Neuronal stem cell (in vitro differentiated cells): ENCODE data around the gene LIN54.
"Not testable (repeated sequence)": the region's sequence is repeated elsewhere in the genome, so short reads cannot be mapped to it uniquely, and the experiment has no call there.

ENCODE experiments used
- DNase-seq: peaks from one replicate; pipeline ENCODE4 v3.0.0-alpha.2; 2013; ENCODE audit warnings: low spot score
- H2AFZ ChIP-seq: one replicate; pipeline ENCODE4 v1.6.1; 2013; ENCODE audit warnings: mild to moderate bottlenecking, low read length, inconsistent platforms
- H2AK5ac ChIP-seq: 2 replicates; pipeline ENCODE4 v1.6.1; 2013; ENCODE audit warnings: low read depth, mild to moderate bottlenecking, inconsistent platforms, low read length, moderate library complexity, mixed read lengths
- H2BK120ac ChIP-seq: 2 replicates; pipeline ENCODE4 v1.6.1; 2013; ENCODE audit warnings: low read depth, mild to moderate bottlenecking, inconsistent platforms, low read length, moderate library complexity, mixed read lengths
- H2BK12ac ChIP-seq: one replicate; pipeline ENCODE4 v1.6.1; 2013; ENCODE audit warnings: low read length, inconsistent platforms
- H2BK15ac ChIP-seq: 2 replicates; pipeline ENCODE4 v1.6.1; 2013; ENCODE audit warnings: mild to moderate bottlenecking, low read length, inconsistent platforms, mixed read lengths
- H2BK5ac ChIP-seq: one replicate; pipeline ENCODE4 v1.6.1; 2013; ENCODE audit warnings: inconsistent platforms, mild to moderate bottlenecking, low read length, moderate library complexity
- H3K14ac ChIP-seq: one replicate; pipeline ENCODE4 v1.6.1; 2013; ENCODE audit warnings: low read length, inconsistent platforms
- H3K18ac ChIP-seq: 2 replicates; pipeline ENCODE4 v1.6.1; 2013; ENCODE audit warnings: low read length, inconsistent platforms
- H3K23ac ChIP-seq: 2 replicates; pipeline ENCODE4 v1.6.1; 2013; ENCODE audit warnings: low read depth, mild to moderate bottlenecking, mixed read lengths, low read length, inconsistent platforms; ENCODE audit not compliant: poor library complexity
- H3K27ac ChIP-seq: replicated peaks from 3 replicates; pipeline ENCODE4 v1.5.1; 2013; ENCODE audit warnings: low read length, inconsistent platforms
- H3K27me3 ChIP-seq, 3 experiments: 2 replicates each; pipeline ENCODE4 v1.6.1; 2013; ENCODE audit warnings: low read length in 3 of 3, mild to moderate bottlenecking in 2 of 3, inconsistent platforms in 1 of 3, low read depth in 1 of 3, mixed read lengths in 1 of 3, moderate library complexity in 1 of 3; ENCODE audit not compliant: control insufficient read depth in 3 of 3, insufficient read depth in 3 of 3
- H3K36me3 ChIP-seq, 2 donors: replicated peaks in 1 of 2; 2 replicates each; pipeline ENCODE4 v1.6.1; 2013; ENCODE audit warnings: low read length in 2 of 2; ENCODE audit not compliant: control insufficient read depth in 2 of 2, insufficient read depth in 2 of 2
- H3K4ac ChIP-seq: 2 replicates; pipeline ENCODE4 v1.6.1; 2013; ENCODE audit warnings: inconsistent platforms, mild to moderate bottlenecking, low read length, moderate library complexity
- H3K4me1 ChIP-seq, 2 donors: 1 replicate in 1 of 2; 2 replicates in 1 of 2; pipeline ENCODE4 v1.6.1; 2013; ENCODE audit warnings: low read length in 2 of 2, low read depth in 1 of 2; ENCODE audit not compliant: control insufficient read depth in 2 of 2, insufficient read depth in 1 of 2
- H3K4me2 ChIP-seq: one replicate; pipeline ENCODE4 v1.6.1; 2013; ENCODE audit warnings: mild to moderate bottlenecking, low read length, inconsistent platforms; ENCODE audit not compliant: insufficient read depth, poor library complexity, severe bottlenecking
- H3K4me3 ChIP-seq, 2 donors: 2 replicates each; pipeline ENCODE4 v1.5.1; 2013; ENCODE audit warnings: low read length in 2 of 2, mild to moderate bottlenecking in 2 of 2, inconsistent platforms in 1 of 2, moderate library complexity in 1 of 2
- H3K79me1 ChIP-seq: one replicate; pipeline ENCODE4 v1.6.1; 2013; ENCODE audit warnings: low read depth, mild to moderate bottlenecking, inconsistent platforms, low read length, moderate library complexity
- H3K9ac ChIP-seq: one replicate; pipeline ENCODE4 v1.6.1; 2013; ENCODE audit warnings: mild to moderate bottlenecking, low read depth, low read length, inconsistent platforms; ENCODE audit not compliant: poor library complexity
- H3K9me3 ChIP-seq, 2 donors: replicated peaks in 1 of 2; 2 replicates each; pipeline versions ENCODE3 to v1.6.1; 2013; ENCODE audit warnings: low read length in 2 of 2, mild to moderate bottlenecking in 2 of 2, inconsistent platforms in 1 of 2, low read depth in 1 of 2, mixed read lengths in 1 of 2, moderate library complexity in 1 of 2; ENCODE audit not compliant: control insufficient read depth in 2 of 2, insufficient read depth in 1 of 2
- H4K8ac ChIP-seq: one replicate; pipeline ENCODE4 v1.6.1; 2013; ENCODE audit warnings: low read depth, mild to moderate bottlenecking, inconsistent platforms, low read length, moderate library complexity
- H4K91ac ChIP-seq: one replicate; pipeline ENCODE4 v1.6.1; 2013; ENCODE audit warnings: low read length, low read depth, mild to moderate bottlenecking, inconsistent platforms; ENCODE audit not compliant: poor library complexity
- WGBS, 2 donors: extraction: QIAGEN DNeasy Blood & Tissue Kit; methylation state at CpG; one replicate each; pipeline ENCODE4 v1.1.7; 2013; ENCODE audit warnings: missing lambda C conversion rate in 2 of 2, mixed read lengths in 1 of 2; ENCODE audit not compliant: insufficient read length in 2 of 2, insufficient replicate concordance in 1 of 2; ENCODE audit errors: extremely low coverage in 2 of 2; 5-methylcytosine and 5-hydroxymethylcytosine counted together

LIN54 gene

GRCh38 chr4:83024233-83024632 is 13.6 kb upstream of the LIN54 start:
- no peak overlapping the region for H3K23ac ChIP-seq
- H4K8ac ChIP-seq: no peak overlapping the region
- no peak for DNase-seq
- no peaks in the 10 kb centered on the region for H3K4me1 ChIP-seq
- WGBS, 2 donors: no CpG with 5 or more reads among the region's 2 CpGs
- H3K79me1 ChIP-seq: no peaks in the 10 kb centered on the region
- no peak overlapping the region for H4K91ac ChIP-seq
- H3K27ac ChIP-seq: no peak overlapping the region
- H3K4me2 ChIP-seq: no peak overlapping the region
- H2BK12ac ChIP-seq: no peak overlapping the region
- no peak overlapping the region for H3K18ac ChIP-seq
- H2AFZ ChIP-seq: no peak overlapping the region
- H3K14ac ChIP-seq: no peak overlapping the region
- H2BK120ac ChIP-seq: no peak overlapping the region
- H3K4ac ChIP-seq: no peak overlapping the region
- no peak overlapping the region for H3K9ac ChIP-seq
- no peak overlapping the region for H2BK5ac ChIP-seq
- H3K36me3 ChIP-seq: no peaks in the 10 kb centered on the region
- peaks cover 1 to 6% of the 10 kb centered on the region in 2 donors for H3K9me3 ChIP-seq
- H3K4me3 ChIP-seq: no peak overlapping the region
- H2AK5ac ChIP-seq: no peak overlapping the region
- H3K27me3 ChIP-seq: peaks cover 0 to 3% (median 0%) of the 10 kb centered on the region in 3 experiments
- no peak overlapping the region for H2BK15ac ChIP-seq

GRCh38 chr4:83023599-83023998 is 13.0 kb upstream of the LIN54 start:
- not testable (repeated sequence) for H3K4me1 ChIP-seq, H3K79me1 ChIP-seq, H2AK5ac ChIP-seq, DNase-seq, H3K14ac ChIP-seq, H4K91ac ChIP-seq, H3K23ac ChIP-seq, H3K9me3 ChIP-seq, H4K8ac ChIP-seq, H2BK5ac ChIP-seq, H3K36me3 ChIP-seq, H2BK15ac ChIP-seq, H2BK120ac ChIP-seq, H3K18ac ChIP-seq, H3K27me3 ChIP-seq, H3K4ac ChIP-seq, H3K4me3 ChIP-seq, H3K9ac ChIP-seq, H3K27ac ChIP-seq, H3K4me2 ChIP-seq, H2BK12ac ChIP-seq, H2AFZ ChIP-seq
- no CpG with 5 or more reads among the region's 1 CpG for WGBS, 2 donors

DNA sequence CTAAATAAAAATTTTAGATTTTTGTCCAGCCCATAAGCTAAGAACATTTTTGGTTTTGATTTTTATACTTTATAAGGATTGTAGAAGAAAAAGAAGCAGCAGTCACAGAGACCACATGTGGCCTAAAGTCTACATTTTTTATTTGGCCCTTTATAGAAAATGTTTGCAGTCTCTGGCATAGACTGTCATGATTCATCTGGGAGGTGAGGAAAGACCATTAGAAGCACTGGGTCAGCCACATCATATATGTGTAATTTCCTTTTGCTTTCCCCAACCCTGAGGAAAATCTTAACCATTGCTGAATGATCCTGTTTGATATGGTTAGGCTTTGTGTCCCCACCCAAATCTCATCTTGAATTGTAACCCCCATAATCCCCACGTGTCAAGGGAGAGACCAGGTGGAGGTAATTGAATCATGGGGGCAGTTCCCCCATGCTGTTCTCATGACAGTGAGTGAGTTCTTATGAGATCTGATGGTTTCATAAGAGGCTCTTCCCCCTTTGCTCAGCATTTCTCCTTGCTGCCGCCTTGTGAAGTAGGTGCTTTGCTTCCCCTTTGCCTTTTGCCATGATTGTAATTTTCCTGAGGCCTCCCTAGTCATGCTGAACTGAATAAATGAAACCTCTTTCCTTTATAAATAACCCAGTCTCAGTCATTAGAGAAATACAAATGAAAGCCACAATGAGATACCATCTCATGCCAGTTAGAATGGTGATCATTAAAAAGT is 12.3 kb upstream of the LIN54 start:
- Histone ChIP-seq H3K9ac (no peak overlapping the region), H3K23ac (no peak overlapping the region), H2BK15ac (no peak overlapping the region), H3K27ac (no peak overlapping the region), H3K4me2 (no peak overlapping the region), H3K9me3 (peaks cover 1 to 6% of the 10 kb centered on the region in 2 donors), H3K36me3 (no peaks in the 10 kb centered on the region), H2AFZ (no peak overlapping the region), H2BK120ac (no peak overlapping the region), H3K4me3 (no peak overlapping the region), H4K91ac (no peak overlapping the region), H3K4ac (no peak overlapping the region), H2BK12ac (no peak overlapping the region), H3K14ac (no peak overlapping the region), H3K27me3 (peaks cover 0 to 3% (median 0%) of the 10 kb centered on the region in 3 experiments), H2BK5ac (no peak overlapping the region), H3K18ac (no peak overlapping the region), H3K4me1 (no peaks in the 10 kb centered on the region), H3K79me1 (no peaks in the 10 kb centered on the region), H4K8ac (no peak overlapping the region), H2AK5ac (no peak overlapping the region)
- WGBS, 2 donors: no CpG with 5 or more reads among the region's 2 CpGs
- DNase-seq: no peak

DNA sequence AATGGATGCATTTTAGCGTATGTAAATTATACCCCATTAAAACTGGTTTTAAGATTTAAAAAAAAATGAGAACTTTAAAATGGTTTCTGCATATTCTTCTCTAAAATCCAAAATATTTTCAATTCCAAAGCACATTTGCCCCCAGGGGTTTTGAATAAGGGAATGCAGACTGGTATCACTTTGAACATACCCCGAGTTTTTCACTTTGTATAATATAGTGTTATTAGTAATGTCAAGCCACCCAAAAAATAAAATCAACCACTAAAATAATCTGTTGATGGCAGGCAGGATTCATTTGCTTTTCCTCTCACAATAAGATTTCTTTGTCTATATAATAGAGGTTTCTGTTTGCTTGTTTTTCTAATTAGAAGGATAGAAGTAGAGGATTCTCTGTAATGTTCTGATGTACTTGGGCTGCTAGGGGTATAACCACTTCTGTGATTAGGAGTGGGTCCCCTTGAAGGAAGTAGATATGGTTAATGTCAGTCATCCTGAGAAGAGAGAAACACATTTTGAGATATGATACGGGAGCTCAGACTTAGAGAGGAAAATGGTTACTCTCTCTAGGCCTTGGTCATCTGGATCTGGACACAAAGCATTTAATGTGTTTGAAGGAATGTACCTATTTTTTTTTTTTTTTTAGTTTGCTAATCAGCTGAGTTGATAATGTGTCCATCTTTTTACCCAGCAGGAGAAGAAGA is 9.3 kb upstream of the LIN54 start:
- H4K8ac ChIP-seq: no peak overlapping the region

More for the DNA sequence above, 9.3 kb upstream of the LIN54 start:
- H3K14ac ChIP-seq: no peak overlapping the region
- H3K4me1 ChIP-seq: no peaks in the 10 kb centered on the region
- H3K18ac ChIP-seq: no peak overlapping the region
- no peak overlapping the region for H3K4me2 ChIP-seq
- no peak overlapping the region for H3K9ac ChIP-seq
- no CpG with 5 or more reads among the region's 3 CpGs for WGBS, 2 donors
- no peak overlapping the region for H3K4ac ChIP-seq
- no peak overlapping the region for H2AFZ ChIP-seq
- H3K27ac ChIP-seq: no peak overlapping the region
- no peak overlapping the region for H2BK5ac ChIP-seq
- no peak overlapping the region for H2BK120ac ChIP-seq
- H3K36me3 ChIP-seq: no peaks in the 10 kb centered on the region
- H3K27me3 ChIP-seq: peaks cover 0 to 3% (median 0%) of the 10 kb centered on the region in 3 experiments
- no peak overlapping the region for H4K91ac ChIP-seq
- no peak overlapping the region for H3K23ac ChIP-seq
- peaks cover 1 to 4% of the 10 kb centered on the region in 2 donors for H3K9me3 ChIP-seq
- no peak for DNase-seq
- no peak overlapping the region for H2BK12ac ChIP-seq
- H2AK5ac ChIP-seq: no peak overlapping the region
- H3K4me3 ChIP-seq: no peak overlapping the region
- H2BK15ac ChIP-seq: no peak overlapping the region
- no peaks in the 10 kb centered on the region for H3K79me1 ChIP-seq
